ENCODE results near the gene OTULIN. TPM values are rescaled to one million over a fixed set of nuclear protein-coding genes. Genes with fewer than 3 reads are reported as not detected.

The OTULIN gene
- total and polyA plus RNA-seq, 5 experiments from 2014 or later: 15.7 to 77.0 (median 22.7) TPM

DNA sequence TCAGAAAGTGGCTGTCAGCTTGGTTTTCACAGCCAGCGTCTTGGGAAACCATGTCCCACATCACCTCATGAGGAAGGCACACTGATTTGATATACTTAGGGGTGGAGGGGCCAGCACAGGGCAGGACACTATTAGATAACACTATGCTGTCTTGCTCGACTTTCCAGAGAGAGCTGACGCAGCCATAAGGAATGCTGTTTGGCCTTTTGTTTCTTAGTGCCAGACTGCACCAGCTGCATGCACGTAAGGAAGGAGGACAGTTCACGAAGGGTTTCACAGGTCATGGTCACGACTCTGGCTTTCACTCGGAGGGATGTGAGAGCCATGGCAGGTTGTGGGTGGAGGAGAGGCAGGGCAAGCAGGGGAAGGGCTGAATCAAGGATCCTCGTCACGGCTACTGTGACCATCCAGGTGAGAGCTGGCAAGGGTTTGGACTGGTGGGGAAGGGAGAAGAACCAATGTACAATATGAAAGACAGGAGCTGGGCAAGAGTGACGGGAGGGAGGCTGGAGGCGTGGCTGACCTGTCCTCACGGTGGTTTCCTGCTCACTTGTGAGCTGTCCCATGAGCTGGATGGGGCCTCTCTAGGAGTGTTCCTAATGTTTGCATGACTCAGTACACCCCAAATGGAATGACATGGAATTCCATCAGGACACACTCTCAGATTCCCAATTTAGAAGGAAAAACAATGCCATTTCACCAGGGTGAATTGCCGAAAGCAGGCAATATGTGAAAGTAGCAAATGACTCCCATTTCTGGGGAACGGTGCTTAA lies 61.7 kb downstream of the OTULIN start:
- POLR2A ChIA-PET: interaction anchor here (0.8 to 3.7 kb wide), 5 partner anchors 18 to 278 kb away, joined by 3 to 13 read pairs (median 4); no protein-coding TSS in a partner anchor
- H3K27me3 Mint-ChIP-seq: no peaks in the 10 kb centered on the region
- peak overlapping the region in 5 of 10 donors; percentile 22 to 95 (median 41) for H3K27ac Mint-ChIP-seq
- no peaks in the 10 kb centered on the region for H3K9me3 Mint-ChIP-seq
- ATAC-seq (no peak), DNase-seq (no peak)
- peaks cover 0 to 43% (median 9%) of the 10 kb centered on the region in 3 donors for H3K36me3 Mint-ChIP-seq
- H3K4me1 Mint-ChIP-seq: peaks cover 3 to 20% (median 10%) of the 10 kb centered on the region in 4 donors
- no peak overlapping the region for H3K4me3 Mint-ChIP-seq

DNA sequence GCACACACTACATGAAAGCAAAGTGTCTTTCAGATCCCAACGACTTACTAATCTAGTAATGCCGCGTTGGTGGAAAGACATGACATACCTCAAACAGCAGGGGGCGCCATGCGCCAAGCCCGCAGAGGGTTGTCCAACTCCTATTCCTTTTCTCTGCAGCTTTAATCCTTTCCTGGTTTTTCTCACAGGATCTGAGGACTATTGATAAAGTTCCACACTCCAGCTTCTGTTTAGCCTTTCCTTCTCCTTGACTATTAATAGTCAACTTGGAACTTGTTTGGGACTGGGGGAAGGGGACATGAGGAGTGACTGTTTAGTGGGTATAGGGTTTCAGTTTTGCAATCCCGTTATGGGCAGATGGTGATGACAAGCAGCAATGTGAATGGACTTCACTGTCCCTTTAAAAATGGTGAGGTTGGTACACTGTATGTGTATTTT lies 62.9 kb downstream of the OTULIN start:
- POLR2A ChIA-PET: interaction anchor here (0.8 to 3.7 kb wide), 5 partner anchors 18 to 276 kb away, joined by 3 to 13 read pairs (median 3); no protein-coding TSS in a partner anchor
- Mint-ChIP-seq H3K27me3 (no peaks in the 10 kb centered on the region), H3K4me1 (peaks cover 0 to 15% (median 10%) of the 10 kb centered on the region in 4 donors), H3K36me3 (peaks cover 0 to 48% (median 7%) of the 10 kb centered on the region in 3 donors), H3K4me3 (no peak overlapping the region), H3K9me3 (no peaks in the 10 kb centered on the region), H3K27ac (peak overlapping the region in 6 of 10 donors; percentile 1 to 61 (median 42))
- DNase-seq (peak; percentile 38 to 81 (median 72)), ATAC-seq (peak; percentile 55 to 83)

DNA sequence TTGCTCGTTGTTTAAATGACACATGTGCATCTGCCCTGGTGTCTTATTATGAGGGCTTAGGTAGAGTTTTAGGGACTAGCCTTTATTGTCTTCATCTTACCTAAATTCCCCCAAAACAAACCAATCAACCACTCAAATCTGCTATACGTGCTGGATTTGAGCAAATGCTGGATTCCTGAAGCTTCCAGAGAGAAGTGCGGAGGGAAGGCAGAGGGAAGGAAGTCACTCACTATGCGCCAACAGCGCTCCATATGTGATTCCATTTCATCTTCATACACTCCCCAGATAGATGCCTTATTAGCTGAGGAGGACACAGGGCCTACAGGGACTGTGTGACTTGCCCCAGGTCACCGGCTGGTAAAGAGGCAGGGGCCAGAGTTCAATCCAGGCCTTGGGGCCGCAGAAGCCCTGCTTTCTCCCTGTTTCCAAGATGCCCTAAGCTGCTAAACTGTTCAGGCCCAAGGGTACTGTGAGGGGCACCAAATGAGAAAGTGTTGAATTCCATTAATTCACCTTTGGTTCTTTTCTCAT lies 63.5 kb downstream of the OTULIN start:
- no peak overlapping the region for H3K4me3 Mint-ChIP-seq
- peaks cover 0 to 51% (median 7%) of the 10 kb centered on the region in 3 donors for H3K36me3 Mint-ChIP-seq
- DNase-seq (no peak), ATAC-seq (peak in 1 of 2 donors; percentile 9)
- H3K27ac Mint-ChIP-seq: peak overlapping the region in 7 of 10 donors; percentile 40 to 75 (median 61)
- POLR2A ChIA-PET: interaction anchor here (1.4 to 3.7 kb wide), 3 partner anchors 20 to 276 kb away, joined by 3 to 13 read pairs (median 4); no protein-coding TSS in a partner anchor
- no peaks in the 10 kb centered on the region for H3K27me3 Mint-ChIP-seq
- no peaks in the 10 kb centered on the region for H3K9me3 Mint-ChIP-seq
- peaks cover 0 to 11% (median 8%) of the 10 kb centered on the region in 4 donors for H3K4me1 Mint-ChIP-seq

DNA sequence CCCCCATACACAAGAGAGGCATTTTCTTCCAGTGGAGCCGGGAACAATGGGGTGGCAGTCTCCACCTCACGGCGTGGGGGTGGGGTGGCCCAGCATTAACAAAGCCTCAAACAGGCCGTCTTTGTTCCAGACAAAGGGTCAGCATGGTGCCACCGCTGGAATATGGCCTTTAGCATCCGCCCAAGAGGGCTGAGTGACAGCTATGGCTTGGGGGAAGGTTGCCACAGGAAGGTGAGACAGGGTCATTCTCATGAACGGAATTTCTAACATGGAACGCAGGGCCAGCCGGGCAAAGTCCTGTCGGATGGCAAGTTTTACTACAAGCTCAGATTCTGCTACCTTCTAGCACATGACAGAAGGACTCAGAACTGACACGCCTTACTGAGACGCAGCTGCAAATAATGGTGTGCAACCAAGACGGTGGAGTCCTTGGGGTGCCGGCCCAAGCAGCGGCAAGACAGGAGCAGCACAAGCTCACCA lies 64.0 kb downstream of the OTULIN start:
- POLR2A ChIA-PET: interaction anchor here (1.0 to 3.7 kb wide), 3 partner anchors 20 to 264 kb away, joined by 3 to 13 read pairs (median 8); no protein-coding TSS in a partner anchor
- no peaks in the 10 kb centered on the region for H3K27me3 Mint-ChIP-seq
- no peak overlapping the region for H3K4me3 Mint-ChIP-seq
- ATAC-seq (no peak), DNase-seq (no peak)
- peaks cover 0 to 54% (median 7%) of the 10 kb centered on the region in 3 donors for H3K36me3 Mint-ChIP-seq
- H3K27ac Mint-ChIP-seq: peak overlapping the region in 3 of 10 donors; percentile 10 to 61 (median 33)
- H3K4me1 Mint-ChIP-seq: peaks cover 0 to 9% (median 8%) of the 10 kb centered on the region in 4 donors
- no peaks in the 10 kb centered on the region for H3K9me3 Mint-ChIP-seq

DNA sequence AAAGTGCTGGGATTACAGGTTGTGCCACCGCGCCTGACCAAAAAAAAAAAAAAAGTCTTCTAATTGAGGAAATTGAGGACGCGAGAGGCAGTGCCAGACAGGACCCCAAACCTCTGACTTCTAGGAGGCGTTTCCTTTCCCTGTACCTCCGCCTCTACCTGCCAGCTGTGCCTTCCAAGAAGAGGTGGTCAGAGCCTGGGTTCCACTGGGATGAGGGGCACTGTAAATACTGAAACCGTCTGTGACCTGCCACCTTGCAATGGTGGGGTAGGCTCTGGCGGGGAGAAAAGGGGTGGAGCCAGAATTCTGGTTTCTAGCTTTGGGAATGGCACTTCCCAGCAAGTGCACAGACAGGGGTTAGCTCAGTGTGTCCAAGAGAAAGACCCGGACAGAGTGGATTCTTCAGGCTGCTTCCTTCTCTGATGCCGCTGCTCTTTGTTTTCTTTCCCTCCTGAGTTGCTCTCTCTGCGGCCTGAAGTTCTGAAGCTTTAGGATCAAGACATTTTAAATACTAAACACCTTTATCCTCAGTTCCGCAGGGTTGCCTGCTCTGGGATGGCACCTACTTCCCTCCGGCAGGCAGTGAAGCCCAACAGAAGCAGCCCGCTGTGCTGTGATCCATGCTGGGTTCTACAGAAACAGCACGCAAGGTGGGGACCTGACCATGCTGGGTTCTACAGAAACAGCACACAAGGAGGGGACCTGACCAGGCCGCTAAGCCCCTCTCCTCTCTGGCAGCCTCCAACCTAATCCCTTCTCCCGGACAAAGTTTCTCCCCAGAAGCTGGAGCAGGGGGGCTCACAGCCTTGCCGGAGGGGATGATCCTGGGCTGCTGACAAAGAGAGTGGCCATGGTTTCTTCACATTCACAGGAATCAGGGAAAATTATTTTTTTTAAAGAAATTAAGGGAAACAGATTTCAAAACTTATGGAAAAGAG lies 65.2 kb downstream of the OTULIN start:
- H3K4me1 Mint-ChIP-seq: peaks cover 0 to 12% (median 8%) of the 10 kb centered on the region in 4 donors
- ATAC-seq (no peak), DNase-seq (no peak)
- H3K27ac Mint-ChIP-seq: peak overlapping the region in 5 of 10 donors; percentile 1 to 58 (median 25)
- POLR2A ChIA-PET: interaction anchor here (1.0 to 3.7 kb wide), 2 partner anchors 22 to 263 kb away, joined by 8 to 13 read pairs; no protein-coding TSS in a partner anchor
- no peak overlapping the region for H3K4me3 Mint-ChIP-seq
- H3K9me3 Mint-ChIP-seq: no peaks in the 10 kb centered on the region
- H3K36me3 Mint-ChIP-seq: peaks cover 0 to 59% (median 4%) of the 10 kb centered on the region in 3 donors
- H3K27me3 Mint-ChIP-seq: no peaks in the 10 kb centered on the region

DNA sequence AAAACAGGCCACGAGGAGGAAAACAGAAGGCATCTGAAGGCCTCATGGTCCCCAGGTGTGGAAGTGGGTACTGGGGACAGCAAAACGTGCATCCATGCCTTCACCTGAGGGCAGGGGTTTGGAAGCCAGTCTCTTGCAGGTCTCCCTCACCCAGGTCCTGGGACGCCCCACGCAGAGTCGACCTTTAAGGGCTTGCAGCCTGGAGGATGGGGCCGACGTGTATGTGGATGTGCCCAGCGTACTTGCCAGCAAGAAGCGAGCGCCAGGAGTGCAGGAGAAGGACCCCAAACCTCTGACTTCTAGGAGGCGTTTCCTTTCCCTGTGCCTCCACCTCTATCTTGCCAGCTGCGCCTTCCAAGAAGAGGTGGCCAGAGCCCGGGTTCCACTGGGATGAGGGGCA lies 65.9 kb downstream of the OTULIN start:
- Mint-ChIP-seq H3K4me1 (peaks cover 0 to 12% (median 8%) of the 10 kb centered on the region in 4 donors), H3K36me3 (peaks cover 0 to 58% (median 2%) of the 10 kb centered on the region in 3 donors), H3K4me3 (no peak overlapping the region), H3K9me3 (no peaks in the 10 kb centered on the region), H3K27ac (peak overlapping the region in 5 of 10 donors; percentile 20 to 84 (median 43)), H3K27me3 (no peaks in the 10 kb centered on the region)
- ATAC-seq (no peak), DNase-seq (no peak)
- POLR2A ChIA-PET: no interaction called here

DNA sequence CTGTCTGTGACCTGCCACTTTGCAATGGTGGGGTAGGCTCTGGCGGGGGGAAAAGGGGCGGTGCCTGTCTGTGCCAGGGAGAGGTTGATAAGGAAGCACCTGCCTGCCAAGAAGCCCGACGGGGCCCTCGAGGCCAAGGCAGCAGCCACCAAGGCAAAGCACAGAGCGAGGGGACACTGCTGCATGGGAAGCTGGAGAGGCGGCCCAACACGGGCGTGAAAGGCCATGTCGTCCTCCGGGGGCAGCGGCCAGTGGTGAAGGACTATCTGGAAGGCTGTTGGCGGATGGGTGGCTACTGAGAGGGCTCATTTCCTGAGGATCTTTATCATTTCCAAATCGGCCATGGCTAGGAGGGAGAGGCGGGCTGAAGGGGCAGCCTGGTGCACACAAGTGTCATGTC lies 66.4 kb downstream of the OTULIN start:
- ATAC-seq (no peak), DNase-seq (no peak)
- Mint-ChIP-seq H3K36me3 (peaks cover 0 to 54% (median 2%) of the 10 kb centered on the region in 3 donors), H3K9me3 (no peaks in the 10 kb centered on the region), H3K4me1 (peaks cover 0 to 12% (median 7%) of the 10 kb centered on the region in 4 donors), H3K27ac (peak overlapping the region in 7 of 10 donors; percentile 20 to 84 (median 58)), H3K4me3 (no peak overlapping the region), H3K27me3 (no peaks in the 10 kb centered on the region)
- POLR2A ChIA-PET: no interaction called here

DNA sequence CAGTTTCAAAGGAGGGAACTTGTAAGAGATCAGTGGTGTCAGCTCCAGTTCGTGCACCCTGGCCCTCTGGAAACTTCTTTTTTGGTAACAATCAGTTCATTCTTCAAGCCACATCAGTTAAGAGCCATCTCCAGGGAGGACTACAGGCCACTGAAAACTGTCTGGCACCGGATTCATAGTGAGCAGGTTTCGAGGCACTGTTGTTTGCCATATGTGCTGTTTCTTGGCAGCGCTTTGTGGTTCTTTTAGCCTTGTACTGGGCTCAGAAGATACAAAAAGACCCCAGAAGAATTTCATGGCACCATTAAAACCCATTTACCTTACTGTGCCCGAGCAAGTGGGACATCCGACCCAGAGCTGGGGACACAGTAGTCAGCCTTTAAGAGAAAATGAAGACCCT lies 68.5 kb downstream of the OTULIN start:
- no peak overlapping the region for H3K4me3 Mint-ChIP-seq
- H3K36me3 Mint-ChIP-seq: peaks cover 0 to 58% (median 2%) of the 10 kb centered on the region in 3 donors
- H3K27me3 Mint-ChIP-seq: no peaks in the 10 kb centered on the region
- H3K27ac Mint-ChIP-seq: peak overlapping the region in 4 of 10 donors; percentile 20 to 75 (median 50)
- ATAC-seq: no peak
- POLR2A ChIA-PET: interaction anchor here (1.1 to 1.5 kb wide), 2 partner anchors 12 to 59 kb away, joined by 3 to 5 read pairs; no protein-coding TSS in a partner anchor
- DNase-seq: no peak
- H3K9me3 Mint-ChIP-seq: no peaks in the 10 kb centered on the region
- H3K4me1 Mint-ChIP-seq: peaks cover 0 to 7% (median 6%) of the 10 kb centered on the region in 4 donors

DNA sequence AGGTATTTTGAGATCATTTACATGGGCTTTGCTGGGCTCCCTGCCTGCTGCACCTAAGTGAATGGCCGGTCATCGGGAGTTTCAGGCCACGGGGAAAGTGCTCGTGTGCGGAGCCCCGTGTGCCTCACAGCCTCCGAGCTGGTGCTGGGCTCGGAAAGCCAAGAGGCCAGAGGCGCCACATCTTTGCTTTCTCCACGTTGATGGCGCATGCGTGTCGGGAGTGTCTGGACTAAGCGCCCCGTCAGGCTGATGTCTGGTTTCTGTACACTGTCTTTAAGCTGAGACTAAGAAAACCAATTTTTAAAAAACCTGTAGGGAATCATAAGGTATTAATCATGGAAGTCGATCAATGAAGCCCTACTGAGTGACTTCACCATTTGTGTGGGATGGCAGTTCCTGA lies 69.1 kb downstream of the OTULIN start:
- Mint-ChIP-seq H3K27ac (peak overlapping the region in 3 of 10 donors; percentile 28 to 57 (median 29)), H3K27me3 (no peaks in the 10 kb centered on the region), H3K4me1 (peaks cover 0 to 7% (median 6%) of the 10 kb centered on the region in 4 donors), H3K4me3 (no peak overlapping the region), H3K9me3 (no peaks in the 10 kb centered on the region), H3K36me3 (peaks cover 0 to 65% (median 2%) of the 10 kb centered on the region in 3 donors)
- ATAC-seq (no peak), DNase-seq (no peak)
- POLR2A ChIA-PET: interaction anchor here (1.5 kb wide), 1 partner anchor 13 kb away, joined by 5 read pairs; no protein-coding TSS in a partner anchor

DNA sequence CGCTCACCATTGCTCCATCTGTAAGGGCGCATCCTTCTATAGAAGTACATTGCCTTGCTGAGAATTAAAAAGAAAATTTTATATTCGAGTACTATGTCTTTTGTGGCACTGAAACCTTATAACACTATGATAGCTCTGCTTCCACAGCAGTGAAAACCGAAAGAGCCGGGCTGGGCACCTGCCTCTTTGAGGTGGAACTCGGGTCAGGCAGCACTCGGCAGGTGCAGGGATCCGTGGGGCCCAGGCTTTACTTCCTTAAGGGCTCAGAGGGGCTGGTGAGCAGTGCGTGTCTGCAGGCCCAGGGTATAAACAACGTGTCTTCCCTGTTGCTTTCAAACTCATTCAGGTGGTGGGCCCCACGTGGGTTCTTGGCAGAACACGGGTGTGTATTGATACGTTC lies 69.9 kb downstream of the OTULIN start:
- peaks cover 0 to 70% (median 2%) of the 10 kb centered on the region in 3 donors for H3K36me3 Mint-ChIP-seq
- no peaks in the 10 kb centered on the region for H3K27me3 Mint-ChIP-seq
- H3K27ac Mint-ChIP-seq: peak overlapping the region in 7 of 10 donors; percentile 6 to 84 (median 61)
- no peak overlapping the region for H3K4me3 Mint-ChIP-seq
- DNase-seq (no peak), ATAC-seq (no peak)
- POLR2A ChIA-PET: no interaction called here
- H3K4me1 Mint-ChIP-seq: peaks cover 0 to 7% (median 6%) of the 10 kb centered on the region in 4 donors
- no peaks in the 10 kb centered on the region for H3K9me3 Mint-ChIP-seq

DNA sequence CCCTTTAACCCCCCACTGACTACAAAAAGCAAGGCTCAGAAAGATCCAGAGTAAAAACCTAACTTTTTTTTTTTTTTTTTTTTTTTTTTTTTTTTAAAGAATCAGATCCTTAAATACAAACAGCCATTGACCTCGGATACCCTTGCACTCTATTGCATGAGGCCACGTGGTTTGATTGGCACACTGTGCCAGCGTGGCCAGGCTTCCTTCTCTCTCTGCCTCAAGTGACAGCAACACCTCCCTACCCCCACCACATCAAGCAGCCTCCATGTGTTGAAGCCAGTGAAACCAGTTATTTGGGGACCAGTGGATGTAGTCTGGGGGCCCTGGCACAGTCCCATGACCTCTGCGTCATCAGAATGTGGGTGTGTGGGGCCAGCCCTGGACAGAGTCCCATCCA lies 71.4 kb downstream of the OTULIN start:
- Mint-ChIP-seq H3K36me3 (peaks cover 0 to 72% (median 0%) of the 10 kb centered on the region in 3 donors), H3K27ac (peak overlapping the region in 5 of 10 donors; percentile 43 to 79 (median 50)), H3K4me3 (no peak overlapping the region), H3K9me3 (no peaks in the 10 kb centered on the region), H3K27me3 (no peaks in the 10 kb centered on the region), H3K4me1 (peaks cover 0 to 6% (median 5%) of the 10 kb centered on the region in 4 donors)
- POLR2A ChIA-PET: no interaction called here
- ATAC-seq: no peak
- no peak for DNase-seq
